Panc1 (cell line): Measurements from ENCODE around the gene VAPA.

Experiments
- SIN3A ChIP-seq: IDR thresholded peaks from 2 replicates; pipeline ENCODE4 v1.6.1; 2012; ENCODE audit warnings: low read depth, mild to moderate bottlenecking, low read length, moderate library complexity, borderline replicate concordance; ENCODE audit not compliant: insufficient read depth
- TF ChIP-seq, protein P1 (sequence below): fragments of 450-650 bp; IDR thresholded peaks from 2 replicates; pipeline ENCODE4 v1.5.1; 2017; ENCODE audit warnings: mild to moderate bottlenecking

DNA sequence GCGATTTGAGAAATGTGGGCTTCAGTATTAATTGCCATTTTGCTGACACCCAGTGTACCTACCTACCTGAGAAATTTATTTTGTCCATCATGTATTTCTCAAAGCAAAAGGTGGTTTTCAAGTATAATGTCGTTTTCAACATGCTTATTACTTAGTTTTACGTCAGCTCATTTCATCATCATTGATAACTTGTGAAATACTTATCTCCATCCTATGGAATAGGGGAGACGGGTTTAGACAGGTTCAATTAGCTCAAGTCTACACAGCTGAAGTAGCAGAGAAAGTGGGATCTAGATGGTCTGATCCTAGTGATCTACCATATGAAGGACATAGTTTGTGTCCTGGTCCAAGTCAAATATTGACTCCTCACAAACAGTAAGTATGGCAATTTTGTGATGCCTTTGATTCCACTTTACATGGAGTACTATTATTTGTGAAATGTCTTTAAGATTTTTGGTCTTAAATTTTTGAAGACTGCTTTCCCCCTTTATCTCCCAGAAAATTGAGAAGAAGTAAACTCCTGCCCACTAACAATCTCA lies 45.1 kb downstream of the VAPA start:
- TF ChIP-seq, protein P1, sequence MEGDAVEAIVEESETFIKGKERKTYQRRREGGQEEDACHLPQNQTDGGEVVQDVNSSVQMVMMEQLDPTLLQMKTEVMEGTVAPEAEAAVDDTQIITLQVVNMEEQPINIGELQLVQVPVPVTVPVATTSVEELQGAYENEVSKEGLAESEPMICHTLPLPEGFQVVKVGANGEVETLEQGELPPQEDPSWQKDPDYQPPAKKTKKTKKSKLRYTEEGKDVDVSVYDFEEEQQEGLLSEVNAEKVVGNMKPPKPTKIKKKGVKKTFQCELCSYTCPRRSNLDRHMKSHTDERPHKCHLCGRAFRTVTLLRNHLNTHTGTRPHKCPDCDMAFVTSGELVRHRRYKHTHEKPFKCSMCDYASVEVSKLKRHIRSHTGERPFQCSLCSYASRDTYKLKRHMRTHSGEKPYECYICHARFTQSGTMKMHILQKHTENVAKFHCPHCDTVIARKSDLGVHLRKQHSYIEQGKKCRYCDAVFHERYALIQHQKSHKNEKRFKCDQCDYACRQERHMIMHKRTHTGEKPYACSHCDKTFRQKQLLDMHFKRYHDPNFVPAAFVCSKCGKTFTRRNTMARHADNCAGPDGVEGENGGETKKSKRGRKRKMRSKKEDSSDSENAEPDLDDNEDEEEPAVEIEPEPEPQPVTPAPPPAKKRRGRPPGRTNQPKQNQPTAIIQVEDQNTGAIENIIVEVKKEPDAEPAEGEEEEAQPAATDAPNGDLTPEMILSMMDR = no peak
- no peak for TF ChIP-seq SIN3A
